ENCODE results near the gene FOSL2.
A peak's percentile ranks its signal among the peaks of the same experiment; 100 is the strongest.

The FOSL2 gene

DNA sequence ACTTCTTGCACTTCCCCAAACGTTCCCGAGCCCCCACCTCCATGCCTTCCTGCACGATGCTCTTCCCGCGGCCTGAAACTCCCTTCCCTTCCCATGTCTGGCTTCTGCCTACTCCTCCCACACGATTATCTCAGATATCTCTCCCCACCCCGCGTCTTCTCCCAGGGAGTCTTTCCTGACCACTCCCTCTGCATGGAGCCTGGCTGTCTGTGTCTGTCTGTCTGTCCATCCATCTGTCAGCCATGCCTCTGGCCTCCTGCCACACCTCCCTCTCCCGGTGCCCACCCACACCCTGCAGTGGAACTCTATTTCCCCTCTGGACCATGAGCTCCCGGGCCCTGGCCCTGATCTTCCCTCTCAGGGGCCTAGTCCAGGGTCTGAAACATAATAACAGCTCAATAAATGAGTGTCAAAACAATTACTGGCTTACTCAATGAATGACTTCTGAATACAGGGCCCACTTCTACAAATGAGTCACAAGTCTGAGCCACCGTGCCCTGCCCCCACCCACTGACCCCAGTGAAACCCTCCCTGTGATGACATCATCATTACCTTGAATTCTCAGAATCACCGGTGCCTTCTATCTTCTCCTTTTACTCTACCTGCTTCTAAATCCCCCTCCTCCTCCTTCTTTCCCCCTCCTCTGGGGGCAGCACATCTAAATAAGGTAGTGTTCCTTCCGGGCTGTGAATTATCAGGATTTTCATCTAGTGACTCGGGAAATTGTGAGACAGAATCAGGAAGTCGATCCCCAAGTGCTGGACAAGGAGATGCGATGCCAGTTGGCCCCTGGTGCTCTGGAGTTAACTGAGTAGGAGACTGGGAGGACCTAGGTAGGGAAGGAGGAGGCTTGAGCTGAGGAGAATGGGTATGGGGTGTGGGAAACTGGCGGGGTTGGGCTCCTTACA lies 57.1 kb downstream of the FOSL2 start:
- peak; percentile 42 for DNase-seq (ENCODE audit: low spot score)

DNA sequence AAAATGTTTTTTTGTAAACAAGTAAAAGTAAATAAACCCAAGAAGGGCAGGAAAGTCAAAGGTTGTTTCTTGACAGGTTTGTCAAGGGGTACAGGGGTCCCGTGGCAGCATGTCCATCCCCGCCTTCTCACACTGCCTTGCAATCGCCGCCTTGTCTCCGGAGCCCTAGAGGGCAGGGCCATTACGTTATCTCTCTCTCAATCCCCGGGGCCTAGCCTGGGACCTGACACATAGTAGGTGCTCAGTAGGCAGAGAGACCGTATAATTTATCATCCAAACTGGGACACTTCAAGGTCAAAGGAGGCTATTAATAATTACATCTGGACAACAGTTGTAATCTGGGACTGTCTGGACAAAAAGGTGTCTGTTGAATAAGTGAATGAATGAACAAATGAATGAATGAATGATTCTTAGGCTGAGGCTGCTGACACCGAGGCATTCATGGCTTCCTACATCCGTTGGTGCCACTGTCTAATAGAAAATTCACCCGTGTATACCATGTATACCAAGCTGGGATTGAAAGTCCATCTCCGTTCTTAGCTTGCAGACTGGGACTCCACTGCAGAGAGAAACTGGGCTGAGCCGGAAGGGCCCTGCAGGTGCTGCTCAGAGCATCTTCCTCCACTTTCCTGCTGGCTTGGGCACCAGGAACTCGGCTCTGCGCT lies 58.4 kb downstream of the FOSL2 start:
- DNase-seq (ENCODE audit: low spot score) = no peak

DNA sequence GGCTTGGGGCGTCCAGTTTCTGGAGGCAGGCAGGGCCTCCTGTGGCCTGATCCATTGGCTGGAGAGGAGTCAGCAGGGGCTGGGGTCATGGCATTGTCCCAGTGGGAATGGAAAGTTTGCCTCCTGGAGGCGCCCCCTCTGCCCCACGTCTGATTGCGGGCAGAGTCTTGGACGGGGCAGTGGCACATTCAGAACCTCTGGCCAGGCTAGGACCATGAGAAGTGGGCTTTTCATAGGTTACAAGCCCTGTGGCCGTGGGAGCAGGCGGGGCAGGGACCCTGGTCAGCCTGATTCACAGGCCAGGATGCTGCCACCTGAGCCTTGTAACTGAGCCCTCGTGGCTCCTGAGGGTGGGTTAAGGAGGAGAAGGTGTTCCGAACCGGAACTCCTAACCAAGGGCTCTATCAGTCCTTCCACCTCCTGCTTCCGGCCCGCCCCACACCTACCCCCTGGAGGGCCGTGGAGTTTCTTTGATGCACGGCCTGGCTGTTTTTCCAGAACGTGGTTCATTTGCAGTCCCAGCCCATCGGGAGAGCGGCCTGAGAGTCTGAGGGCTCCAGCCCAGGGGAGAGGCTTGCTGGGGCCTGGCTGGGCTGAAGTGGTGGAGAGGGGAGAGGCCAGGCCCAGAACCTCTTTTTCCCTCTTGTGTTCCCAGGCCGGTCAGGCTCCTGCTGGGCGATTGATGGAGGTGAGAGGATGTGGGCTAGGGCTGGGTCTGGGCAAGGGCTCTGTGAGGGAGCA lies 59.3 kb downstream of the FOSL2 start:
- DNase-seq (ENCODE audit: low spot score) = no peak

DNA sequence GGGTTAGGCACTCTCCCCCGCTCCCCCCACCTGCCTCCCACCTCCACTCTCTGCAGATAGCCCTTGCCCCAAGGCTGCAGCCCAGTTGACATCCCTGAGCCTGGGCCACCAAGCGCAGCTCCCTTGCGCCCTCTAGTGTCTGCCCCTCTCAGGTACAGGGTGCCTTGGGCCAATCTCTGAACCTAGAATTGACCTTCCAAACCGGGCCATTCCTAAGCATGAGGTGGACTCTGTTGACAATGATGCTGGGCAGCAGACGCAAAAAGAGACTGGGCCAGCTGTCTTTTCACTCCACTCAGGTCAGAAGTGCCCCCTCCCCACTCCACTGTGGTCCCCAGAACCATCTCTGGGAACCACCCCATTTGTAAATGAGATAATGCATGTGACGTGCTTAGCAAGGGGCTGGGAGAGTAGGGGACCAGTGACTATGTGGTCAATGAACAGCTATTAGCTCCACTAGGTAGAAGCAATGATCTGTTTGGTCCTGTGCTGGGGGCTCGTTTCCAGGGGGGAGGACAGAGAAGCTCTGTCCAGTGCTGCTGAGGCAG lies 60.0 kb downstream of the FOSL2 start:
- peak; percentile 46 for DNase-seq (ENCODE audit: low spot score)

DNA sequence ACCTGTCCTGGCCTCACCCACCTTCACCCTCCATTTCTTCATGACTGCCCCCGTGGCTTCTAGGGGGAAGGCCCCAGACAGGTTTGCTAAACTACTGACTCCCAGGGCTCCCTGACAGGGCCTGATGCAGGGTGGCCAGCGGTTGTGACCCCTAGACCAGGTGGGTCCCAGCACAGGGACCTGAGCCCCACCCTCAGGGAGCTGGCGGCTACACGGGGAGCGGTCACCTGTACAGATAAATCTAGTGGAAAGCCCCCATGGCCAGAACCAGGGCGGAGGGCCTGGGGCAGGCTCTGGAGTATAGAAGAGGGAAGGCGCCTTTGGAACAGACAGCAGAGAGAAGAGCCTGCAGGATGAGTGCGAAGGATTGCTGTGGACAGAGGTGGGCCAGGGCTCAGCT lies 60.7 kb downstream of the FOSL2 start:
- no peak for DNase-seq (ENCODE audit: low spot score)

DNA sequence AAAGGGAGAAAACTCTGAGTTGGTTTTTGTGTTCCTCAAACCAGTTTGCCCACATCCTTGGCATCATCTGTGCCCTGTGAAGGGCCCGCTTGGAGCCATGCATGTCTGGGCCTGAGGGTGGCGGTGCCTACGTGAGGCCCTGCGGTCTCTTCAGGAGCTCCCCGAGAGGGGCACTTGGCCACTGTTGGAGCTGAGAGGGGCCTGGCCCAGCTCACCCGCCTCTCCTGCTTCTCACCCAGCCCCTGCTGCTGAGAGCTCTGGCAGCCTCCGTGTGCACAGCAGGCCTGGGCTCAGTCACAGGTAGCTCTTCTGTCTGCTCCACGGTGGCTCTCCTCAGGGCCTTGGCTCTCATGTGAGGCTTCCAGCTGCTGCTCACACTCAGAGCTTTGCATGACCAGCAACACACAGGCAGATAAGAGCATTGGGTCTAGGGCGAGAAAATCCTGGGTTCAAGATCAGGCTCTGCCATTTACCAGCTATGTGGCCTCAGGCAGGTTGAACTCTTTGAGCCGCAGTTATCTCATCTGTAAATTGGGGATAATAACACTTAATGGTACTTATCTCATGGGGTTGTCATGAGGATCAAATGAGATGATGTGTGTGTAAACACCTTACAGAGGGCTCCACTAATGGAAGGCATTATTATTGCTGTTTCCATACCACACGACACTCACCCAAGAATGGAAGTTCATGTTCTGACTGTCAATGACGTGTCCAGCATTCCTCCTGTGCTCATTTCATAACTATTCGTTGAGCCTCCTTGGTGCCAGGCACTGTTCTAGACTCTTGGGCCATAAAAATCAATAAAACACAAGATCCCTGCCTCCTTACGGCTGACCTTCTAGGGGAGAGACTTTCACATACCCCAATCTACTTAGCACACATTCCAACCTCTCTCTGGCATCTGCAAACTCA lies 61.6 kb downstream of the FOSL2 start:
- no peak for DNase-seq (ENCODE audit: low spot score)

DNA sequence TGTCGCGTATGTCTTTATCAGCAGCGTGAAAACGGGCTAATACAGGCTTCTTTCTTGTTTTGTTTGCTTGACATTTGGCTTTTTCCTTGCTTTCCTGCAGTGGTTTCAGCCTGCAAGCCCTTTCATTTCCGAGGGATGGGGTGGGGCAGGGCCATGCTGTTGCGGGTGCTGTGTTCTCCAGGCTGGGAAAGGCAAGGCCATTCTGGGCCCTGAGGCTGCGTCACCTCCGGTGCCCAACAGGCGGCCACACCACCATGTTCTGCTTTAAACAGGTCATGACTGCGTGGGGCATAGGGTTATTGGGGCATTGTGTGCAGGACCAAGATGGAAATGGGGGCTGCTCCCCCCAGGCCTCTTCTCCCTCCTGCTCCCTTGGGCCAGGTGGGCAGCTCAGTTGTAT lies 64.6 kb downstream of the FOSL2 start:
- DNase-seq (ENCODE audit: low spot score) = no peak

DNA sequence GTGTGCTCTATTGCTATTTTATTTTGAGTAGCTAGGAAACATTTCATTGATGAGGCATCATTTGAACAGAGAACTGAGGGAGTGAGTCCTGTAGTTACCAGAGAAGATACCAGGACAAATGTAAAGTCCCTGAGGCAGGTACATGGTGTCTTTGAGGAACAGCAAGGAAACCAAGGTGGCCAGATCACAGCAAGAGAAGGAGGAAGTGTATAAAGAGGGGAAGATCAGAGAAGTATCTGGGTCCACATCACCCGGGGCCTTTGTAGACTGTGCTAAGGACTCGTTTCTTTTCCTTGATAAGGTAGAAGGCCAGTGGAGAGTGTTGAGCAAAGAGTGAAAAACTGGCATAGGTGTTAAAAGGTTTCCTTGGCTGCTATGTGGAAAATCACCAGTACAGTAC lies 68.4 kb downstream of the FOSL2 start:
- DNase-seq (ENCODE audit: low spot score) = no peak

DNA sequence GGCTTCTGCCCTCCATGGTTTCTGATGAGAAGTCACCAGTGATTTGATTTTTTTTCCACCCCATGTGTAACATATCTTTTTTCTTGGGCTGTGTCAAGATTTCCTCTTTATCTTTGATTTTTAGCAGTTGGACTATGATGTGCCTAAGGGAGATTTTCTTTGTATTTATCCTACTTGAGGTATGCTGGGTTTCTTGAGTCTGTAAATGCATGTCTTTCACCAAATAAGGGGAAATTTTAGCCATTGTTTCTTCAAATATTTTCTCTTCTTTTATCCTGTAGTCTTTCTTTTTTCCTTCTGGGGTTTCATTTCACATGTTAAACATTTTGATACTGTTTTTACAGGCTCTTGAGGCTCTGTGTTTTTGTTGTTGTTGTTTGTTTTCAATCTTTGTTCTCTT lies 69.5 kb downstream of the FOSL2 start:
- no peak for DNase-seq (ENCODE audit: low spot score)

DNA sequence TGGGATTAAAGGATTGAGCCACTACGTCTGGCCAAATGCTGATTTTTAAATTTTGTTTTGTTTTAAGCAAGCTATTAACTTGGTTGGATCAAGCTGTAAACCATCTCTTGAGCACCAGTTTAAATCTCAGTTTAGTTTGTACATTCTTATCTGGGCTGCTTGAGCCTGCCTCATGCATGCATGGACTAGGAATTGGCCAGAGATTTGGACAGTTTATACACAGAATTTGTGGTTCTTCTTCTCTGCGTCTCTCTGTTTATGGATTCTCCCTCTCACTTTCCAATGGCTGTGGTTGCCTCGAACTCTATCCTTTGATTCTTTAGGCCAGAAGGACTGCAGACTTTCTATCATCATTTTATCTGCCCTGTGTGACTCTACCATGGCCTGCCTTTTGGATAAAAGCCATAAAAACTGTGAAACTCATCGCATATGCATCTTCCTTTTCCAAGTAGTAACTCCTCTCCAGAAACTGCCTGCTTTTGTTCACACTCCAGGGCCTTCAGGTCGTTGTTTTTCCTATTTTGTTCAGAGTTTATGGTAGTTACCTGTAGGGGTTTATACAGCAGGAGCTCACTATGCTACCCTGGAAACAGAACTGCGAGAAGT lies 70.7 kb downstream of the FOSL2 start:
- no peak for DNase-seq (ENCODE audit: low spot score)

DNA sequence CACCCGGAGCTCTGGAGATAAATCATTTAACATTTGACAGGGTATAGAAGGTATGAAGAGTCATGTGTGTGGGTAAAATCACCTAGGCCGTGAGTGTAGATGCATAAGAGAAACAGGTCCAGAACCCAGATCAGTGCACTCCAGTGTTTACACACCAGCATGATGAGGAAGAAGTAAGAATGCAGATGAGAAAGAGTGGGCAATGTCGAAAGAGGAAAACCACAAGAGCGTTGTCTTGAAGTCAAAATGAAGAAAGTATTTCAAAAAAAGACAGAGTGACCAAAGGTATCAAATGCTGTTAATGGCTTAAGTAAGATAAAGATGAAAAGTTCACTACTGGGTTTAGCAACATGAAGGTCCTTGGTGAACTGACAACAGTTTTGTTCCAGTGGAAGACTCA lies 71.2 kb downstream of the FOSL2 start:
- no peak for DNase-seq (ENCODE audit: low spot score)

DNA sequence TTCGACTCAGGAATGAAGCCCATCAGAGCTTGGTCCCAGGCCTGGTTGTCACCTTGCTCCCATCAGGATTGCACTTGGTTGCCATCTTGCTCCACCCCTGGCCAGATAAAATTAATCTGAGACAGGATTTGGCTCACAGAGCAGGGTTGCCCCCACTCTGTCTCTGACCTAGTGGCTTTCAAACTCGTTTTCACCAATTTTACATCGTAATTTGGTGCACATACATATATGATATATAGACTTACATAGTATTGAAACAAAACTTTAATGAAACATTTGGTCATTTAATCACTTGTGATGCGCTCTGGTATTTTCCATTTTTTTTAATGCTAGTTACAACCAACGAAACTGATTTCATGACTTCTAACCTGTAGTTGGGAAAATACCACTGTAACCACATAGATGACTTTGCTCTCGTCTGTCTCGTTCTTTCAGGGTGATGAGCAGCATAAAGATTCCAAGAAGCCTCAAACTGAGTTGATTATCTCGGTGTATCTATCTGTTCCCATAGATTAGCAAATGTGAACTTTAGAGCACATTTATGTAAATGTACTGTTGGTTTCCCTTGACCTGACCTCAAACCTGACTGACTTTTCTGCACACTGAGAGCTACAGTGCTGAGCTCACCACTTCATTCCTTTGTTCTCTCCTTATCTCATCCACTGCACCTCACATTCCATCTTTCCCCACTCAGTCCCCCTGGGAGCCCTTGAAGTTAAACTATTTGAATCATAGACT lies 72.7 kb downstream of the FOSL2 start:
- DNase-seq (ENCODE audit: low spot score) = no peak
